Measurements from ENCODE around the gene TUBG2.
"Not testable (repeated sequence)": the region's sequence is repeated elsewhere in the genome, so short reads cannot be mapped to it uniquely, and the experiment has no call there.

TUBG2 gene

DNA sequence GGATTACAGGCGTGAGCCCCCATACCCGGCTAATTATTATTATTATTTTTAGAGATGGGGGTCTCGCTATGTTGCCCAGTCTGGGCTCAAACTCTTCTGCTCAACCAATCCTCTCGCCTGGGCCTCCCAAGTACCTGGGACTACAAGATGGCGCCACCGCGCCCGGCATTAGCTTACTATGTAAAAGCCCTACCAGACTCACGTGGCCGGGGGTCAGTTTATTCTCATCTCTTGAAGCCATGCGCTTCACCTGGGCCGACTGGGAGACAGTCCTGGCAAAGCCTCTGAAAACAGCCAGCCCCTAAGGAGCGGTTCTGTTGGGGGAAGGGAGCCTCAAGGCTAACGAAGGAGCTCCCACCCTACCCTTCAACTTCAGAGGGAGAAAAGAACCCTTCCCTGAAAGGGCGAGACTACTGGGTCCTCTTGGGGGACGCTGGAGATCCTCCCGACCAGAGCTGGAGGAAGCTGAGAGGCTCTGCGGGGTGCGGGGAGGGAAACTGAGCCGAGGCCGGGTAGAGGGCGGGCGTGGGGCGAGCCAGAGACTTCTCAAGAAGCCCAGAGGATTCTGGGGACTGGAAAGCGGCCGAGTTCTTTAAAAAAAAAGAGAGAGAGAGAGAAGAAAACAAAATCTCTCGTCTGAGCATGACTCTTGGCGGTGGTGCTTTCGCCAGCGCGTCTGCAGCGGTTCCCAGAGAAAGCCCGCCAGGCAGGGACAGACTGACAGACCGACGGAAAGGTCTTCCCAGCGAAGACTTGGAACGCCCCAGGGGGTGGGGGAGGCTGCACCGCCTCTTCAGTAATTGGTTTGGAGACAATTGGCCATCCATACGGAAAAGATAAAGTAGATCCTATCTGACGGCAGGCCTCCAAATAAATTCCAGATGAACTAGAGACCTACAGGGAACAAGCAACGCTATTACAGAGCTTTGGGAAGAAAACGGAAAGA, 5.6 kb upstream of the TUBG2 start:
- DNase-seq (ENCODE audit: low read depth in 1 of 2, low spot score in 1 of 2): no peak

DNA sequence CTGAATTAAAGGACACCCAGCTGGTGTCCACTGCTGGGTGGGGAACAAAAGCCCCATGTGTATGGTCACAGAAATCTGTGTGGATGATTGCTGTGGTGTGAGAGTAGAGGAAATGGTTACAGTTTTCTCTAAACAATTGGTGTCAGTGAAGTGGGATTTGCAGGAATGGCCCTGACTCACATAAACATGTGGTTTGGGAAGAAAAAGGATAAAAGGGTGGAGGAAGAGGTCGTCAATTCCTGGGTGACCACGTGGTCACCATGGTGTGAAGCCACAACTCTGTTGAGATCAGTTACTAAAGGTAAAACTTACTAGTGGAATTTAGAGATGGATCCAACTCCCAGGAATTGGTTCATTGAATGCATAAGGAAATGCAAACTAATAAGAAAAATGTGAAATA, 3.6 kb upstream of the TUBG2 start:
- DNase-seq (ENCODE audit: low read depth in 1 of 2, low spot score in 1 of 2): no peak

- DNase-seq (ENCODE audit: low read depth in 1 of 2, low spot score in 1 of 2): no peak
Observed at GRCh38 chr17:42657824-42658588, 1.1 kb upstream of the TUBG2 start.

DNA sequence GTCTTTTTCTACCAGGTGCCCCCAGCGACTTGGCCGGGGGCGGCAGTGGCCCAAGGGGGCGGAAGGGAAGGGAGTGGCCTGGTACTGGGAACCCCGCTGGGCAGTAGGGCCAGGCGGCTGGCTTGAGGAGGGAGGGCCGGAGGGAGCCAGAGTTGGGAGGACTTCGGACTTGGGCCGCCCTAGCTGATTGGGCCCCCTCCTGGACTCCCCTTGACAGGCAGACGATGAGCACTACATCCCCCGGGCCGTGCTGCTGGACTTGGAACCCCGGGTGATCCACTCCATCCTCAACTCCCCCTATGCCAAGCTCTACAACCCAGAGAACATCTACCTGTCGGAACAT, 819 bp downstream of the TUBG2 start:
- DNase-seq (ENCODE audit: low read depth in 1 of 2, low spot score in 1 of 2): not testable (repeated sequence)

- no peak for DNase-seq (ENCODE audit: low read depth in 1 of 2, low spot score in 1 of 2)
Observed at GRCh38 chr17:42660692-42661345, 1.7 kb downstream of the TUBG2 start.

- no peak for DNase-seq (ENCODE audit: low read depth in 1 of 2, low spot score in 1 of 2)
Observed at GRCh38 chr17:42665581-42666001, 6.5 kb downstream of the TUBG2 start.

DNA sequence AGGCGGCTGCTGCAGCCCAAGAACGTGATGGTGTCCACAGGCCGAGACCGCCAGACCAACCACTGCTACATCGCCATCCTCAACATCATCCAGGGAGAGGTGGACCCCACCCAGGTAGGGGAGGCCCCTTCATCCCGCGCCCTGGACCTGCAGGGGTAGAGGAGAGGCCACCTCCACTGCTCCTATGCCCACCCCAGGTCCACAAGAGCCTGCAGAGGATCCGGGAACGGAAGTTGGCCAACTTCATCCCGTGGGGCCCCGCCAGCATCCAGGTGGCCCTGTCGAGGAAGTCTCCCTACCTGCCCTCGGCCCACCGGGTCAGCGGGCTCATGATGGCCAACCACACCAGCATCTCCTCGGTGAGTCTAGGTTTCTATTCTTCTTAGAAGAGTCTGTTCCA, 7.0 kb downstream of the TUBG2 start:
- DNase-seq (ENCODE audit: low read depth in 1 of 2, low spot score in 1 of 2): not testable (repeated sequence)

GRCh38 chr17:42667088-42667951, 8.2 kb downstream of the TUBG2 start:
- DNase-seq (ENCODE audit: low read depth in 1 of 2, low spot score in 1 of 2): no peak

GRCh38 chr17:42669705-42669976, 10.6 kb downstream of the TUBG2 start:
- DNase-seq (ENCODE audit: low read depth in 1 of 2, low spot score in 1 of 2): no peak

- no peak for DNase-seq (ENCODE audit: low read depth in 1 of 2, low spot score in 1 of 2)
Observed at GRCh38 chr17:42669977-42670788, 11.1 kb downstream of the TUBG2 start.

DNA sequence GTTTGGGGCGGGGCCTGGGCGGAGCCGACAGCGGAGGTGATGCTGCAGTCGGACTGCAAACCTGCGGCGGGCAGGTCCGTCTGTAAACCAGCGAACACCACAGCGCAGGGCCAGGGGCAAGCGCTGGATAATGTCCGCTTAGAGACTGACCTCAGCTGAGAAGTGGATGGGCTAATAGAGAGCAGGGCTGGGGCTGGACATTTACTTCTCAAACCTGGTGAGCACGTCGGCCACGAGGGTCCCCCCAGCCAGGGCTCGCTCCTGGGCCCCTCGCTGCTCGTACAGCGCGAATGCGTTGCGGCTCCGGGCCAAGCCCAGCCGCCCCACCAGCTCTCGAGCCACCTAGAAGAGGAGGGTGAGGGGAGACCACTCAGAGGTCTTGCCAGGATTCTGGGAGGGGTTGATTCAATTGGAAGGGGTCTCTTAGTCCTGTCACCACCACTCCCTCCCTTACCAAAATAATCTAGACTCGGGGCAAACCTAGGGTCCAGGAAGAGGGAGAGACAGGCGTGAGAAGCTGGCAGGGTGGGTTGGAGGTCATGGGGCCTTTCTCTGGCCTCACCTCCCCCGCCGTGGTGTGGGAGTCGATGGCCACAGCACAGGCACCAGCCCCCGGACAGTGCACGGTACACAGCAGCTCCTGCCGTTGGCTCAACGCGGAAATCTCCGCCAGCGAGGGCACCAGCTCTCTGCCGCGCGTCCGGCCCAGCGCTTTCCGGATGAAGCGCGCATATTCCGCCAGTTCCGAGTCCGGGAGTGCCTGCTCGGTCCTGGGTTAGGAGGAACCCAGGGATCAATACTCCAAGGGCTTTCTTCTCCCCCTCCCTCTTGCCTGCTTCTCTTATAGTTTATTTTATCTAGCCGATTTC, 11.9 kb downstream of the TUBG2 start:
- no peak for DNase-seq (ENCODE audit: low read depth in 1 of 2, low spot score in 1 of 2)

DNA sequence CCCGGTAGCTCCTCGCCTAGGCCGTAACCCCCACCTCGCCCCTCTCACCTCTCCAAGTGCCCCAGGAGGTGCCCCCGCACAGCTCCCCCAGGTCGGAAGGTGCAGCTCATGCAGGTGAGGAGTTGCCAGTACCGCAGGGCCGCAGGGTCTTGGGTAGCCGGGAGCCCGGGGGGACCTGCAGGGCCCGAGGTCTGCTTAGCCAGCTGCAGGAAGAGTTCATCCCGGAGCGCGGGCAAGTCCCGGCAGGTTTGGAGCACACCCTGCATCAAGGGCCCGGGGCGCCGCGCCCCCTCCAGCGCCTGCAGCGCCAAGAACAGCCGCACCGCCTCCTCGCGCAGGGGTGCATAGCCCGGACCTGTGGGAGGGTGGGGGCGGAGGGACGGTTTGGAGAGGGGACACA, 13.0 kb downstream of the TUBG2 start:
- no peak for DNase-seq (ENCODE audit: low read depth in 1 of 2, low spot score in 1 of 2)

DNA sequence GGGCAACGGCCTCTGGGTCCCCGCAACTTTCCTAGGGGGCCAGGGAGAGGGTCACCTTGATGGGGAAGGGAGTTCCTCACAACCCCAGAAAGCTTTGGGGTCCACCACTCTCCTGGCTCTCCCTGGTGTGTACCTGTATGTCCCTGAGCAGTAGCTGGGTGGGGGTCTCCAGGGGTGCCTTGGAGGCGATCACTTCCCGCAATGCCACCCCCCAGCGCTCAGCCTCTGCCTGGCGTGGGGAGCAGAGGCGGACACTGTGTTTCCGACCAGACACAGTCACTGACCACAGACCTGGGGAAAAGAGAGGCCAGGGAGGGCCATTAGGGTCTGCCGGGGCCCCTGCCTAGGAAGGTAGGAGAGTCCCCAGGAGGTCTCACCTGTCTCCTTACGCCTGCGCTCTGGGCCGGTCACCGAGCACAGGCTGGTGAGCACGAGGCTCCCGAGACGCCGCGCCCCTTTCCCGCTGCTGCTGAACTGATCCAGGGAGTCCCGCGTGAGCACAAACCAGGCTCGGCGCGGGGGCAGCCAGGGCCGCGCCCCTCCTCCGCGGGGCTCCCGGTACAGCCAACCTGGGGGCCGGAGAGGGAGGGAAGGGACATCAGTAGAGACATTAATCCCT, 14.3 kb downstream of the TUBG2 start:
- no peak for DNase-seq (ENCODE audit: low read depth in 1 of 2, low spot score in 1 of 2)

DNA sequence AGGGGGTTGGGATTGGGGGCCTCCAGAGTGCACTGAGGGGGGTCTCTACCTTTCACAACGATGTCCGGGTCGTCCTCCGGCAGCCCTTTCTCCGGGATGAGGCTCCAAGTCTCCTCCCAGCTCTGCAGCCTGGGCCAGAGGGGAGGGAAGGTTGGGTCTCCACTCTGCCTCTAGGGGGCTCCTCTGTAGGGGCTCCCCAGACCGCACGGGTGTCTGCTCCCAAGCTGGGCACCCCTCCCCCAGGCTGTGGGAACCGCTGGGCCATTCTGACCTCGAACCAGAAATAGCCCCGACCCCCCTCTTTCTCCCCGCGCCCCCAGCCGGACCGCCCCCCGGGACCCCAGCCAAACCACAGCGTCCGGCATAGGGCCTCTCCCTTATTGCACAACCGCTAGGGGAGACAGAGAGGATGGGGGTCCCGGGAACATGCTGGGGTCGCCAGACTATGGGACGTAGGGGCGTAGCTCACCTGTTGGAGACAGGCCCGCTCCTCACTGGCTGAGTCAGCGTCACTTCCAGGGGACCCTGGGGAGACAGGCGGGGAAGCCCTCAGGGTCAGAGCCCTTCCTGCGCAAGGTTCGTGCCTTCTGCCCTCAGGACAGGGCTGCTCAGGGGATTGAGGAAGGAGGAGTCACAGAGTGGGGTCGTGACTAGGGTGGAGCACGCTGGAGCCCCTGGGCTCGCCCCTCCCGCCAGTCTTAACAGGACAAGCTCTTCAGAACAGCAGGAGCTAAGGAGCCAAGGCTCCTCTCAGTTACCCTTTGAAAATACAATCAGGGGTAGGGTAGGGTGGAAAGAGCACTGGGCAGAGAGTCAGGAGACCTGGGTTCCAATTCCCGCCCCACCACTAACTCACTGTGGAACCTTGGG, 15.0 kb downstream of the TUBG2 start:
- no peak for DNase-seq (ENCODE audit: low read depth in 1 of 2, low spot score in 1 of 2)

GRCh38 chr17:42674755-42675347, 15.8 kb downstream of the TUBG2 start:
- DNase-seq (ENCODE audit: low read depth in 1 of 2, low spot score in 1 of 2): no peak

GRCh38 chr17:42675348-42675964, 16.4 kb downstream of the TUBG2 start:
- DNase-seq (ENCODE audit: low read depth in 1 of 2, low spot score in 1 of 2): no peak

DNA sequence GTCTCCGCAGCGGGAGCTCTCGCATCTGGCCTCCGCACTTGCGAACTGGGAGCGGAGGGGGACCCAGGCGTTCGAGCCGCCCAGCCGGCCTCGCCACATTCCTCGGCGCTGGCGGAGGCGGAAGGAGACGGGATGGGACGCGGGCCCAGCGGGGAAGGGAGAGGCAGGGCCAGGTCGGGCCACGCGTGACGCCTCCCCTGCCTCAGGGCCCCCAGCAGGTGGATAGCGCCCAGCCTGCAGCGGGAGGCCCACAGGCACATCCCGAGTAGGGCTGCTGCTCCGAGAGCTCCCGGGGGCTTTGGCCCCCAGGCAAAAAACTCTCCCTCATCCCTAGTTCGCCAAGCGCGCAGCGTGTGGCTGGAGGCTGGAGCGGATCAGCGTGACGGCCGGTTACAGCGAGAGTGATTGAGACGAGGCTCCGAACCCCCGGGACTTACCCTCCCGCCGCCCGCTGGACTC, 16.9 kb downstream of the TUBG2 start:
- DNase-seq (ENCODE audit: low read depth in 1 of 2, low spot score in 1 of 2): no peak
